SK-N-SH (cell line): Measurements from ENCODE around the gene TMPRSS12.

ENCODE experiments used
- EP300 ChIP-seq, 2 experiments: IDR thresholded peaks; 2 replicates each; pipeline versions ENCODE4 v1.4.0 to v1.6.1; 2012; ENCODE audit warnings: borderline replicate concordance in 1 of 2, low read depth in 1 of 2, low read length in 1 of 2
- FOXJ3 ChIP-seq: sonication (generic); formaldehyde crosslinking; IDR thresholded peaks from 2 replicates; pipeline ENCODE4 v1.5.1; 2020; ENCODE audit warnings: mild to moderate bottlenecking, missing genetic modification reagents
- RXRA ChIP-seq: IDR thresholded peaks from 2 replicates; pipeline ENCODE4 v1.4.0; 2012; ENCODE audit warnings: low read depth, mild to moderate bottlenecking, borderline replicate concordance
- SIN3A ChIP-seq: IDR thresholded peaks from 2 replicates; pipeline ENCODE4 v1.6.1; 2012; ENCODE audit warnings: low read depth, mild to moderate bottlenecking, low read length, moderate library complexity, borderline replicate concordance
- TF ChIP-seq, protein P1 (sequence below): fragments of 200-600 bp; sonication (generic); IDR thresholded peaks from 2 replicates; pipeline ENCODE4 v1.6.1; 2017; ENCODE audit warnings: antibody characterized with exemption, mild to moderate bottlenecking, moderate library complexity

DNA sequence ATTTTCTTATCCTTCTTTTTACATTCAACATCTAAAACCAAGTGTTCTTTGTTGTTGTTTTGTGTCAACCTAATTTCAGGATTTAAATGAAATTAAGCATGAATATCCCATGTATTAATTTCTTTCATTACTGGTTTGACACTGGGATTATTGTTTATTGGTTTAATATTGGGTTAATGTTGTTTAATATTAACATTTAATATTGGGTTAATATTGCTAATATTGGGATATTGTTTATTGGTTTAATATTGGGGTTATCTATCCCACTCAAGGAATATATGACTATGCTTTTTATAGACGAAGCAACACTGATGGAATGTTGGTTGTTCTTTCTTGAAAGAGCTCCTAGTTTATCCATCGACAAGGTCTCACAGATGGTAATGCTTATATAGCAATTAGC, 45.9 kb downstream of the TMPRSS12 start:
- TF ChIP-seq SIN3A (no peak), RXRA (no peak), FOXJ3 (no peak), EP300 (IDR thresholded peaks at IDR 0.05; ENCODE audit: borderline replicate concordance in 1 of 2, low read depth in 1 of 2, low read length in 1 of 2) (no peak)
- TF ChIP-seq, protein P1, sequence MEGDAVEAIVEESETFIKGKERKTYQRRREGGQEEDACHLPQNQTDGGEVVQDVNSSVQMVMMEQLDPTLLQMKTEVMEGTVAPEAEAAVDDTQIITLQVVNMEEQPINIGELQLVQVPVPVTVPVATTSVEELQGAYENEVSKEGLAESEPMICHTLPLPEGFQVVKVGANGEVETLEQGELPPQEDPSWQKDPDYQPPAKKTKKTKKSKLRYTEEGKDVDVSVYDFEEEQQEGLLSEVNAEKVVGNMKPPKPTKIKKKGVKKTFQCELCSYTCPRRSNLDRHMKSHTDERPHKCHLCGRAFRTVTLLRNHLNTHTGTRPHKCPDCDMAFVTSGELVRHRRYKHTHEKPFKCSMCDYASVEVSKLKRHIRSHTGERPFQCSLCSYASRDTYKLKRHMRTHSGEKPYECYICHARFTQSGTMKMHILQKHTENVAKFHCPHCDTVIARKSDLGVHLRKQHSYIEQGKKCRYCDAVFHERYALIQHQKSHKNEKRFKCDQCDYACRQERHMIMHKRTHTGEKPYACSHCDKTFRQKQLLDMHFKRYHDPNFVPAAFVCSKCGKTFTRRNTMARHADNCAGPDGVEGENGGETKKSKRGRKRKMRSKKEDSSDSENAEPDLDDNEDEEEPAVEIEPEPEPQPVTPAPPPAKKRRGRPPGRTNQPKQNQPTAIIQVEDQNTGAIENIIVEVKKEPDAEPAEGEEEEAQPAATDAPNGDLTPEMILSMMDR: no peak
